HG03095 (cell line): Measurements from ENCODE around the gene USH1G.
"Not testable (repeated sequence)": the region's sequence is repeated elsewhere in the genome, so short reads cannot be mapped to it uniquely, and the experiment has no call there.

Experiments used
- ATAC-seq: cut with Tn5 transposase; IDR thresholded peaks from one replicate; pipeline ENCODE4 v1.9.1; 2021; ENCODE audit warnings: moderate library complexity; ENCODE audit not compliant: unreplicated experiment

USH1G gene

GRCh38 chr17:74907012-74907411 lies 16.0 kb downstream of the USH1G start:
- ATAC-seq = no peak

DNA sequence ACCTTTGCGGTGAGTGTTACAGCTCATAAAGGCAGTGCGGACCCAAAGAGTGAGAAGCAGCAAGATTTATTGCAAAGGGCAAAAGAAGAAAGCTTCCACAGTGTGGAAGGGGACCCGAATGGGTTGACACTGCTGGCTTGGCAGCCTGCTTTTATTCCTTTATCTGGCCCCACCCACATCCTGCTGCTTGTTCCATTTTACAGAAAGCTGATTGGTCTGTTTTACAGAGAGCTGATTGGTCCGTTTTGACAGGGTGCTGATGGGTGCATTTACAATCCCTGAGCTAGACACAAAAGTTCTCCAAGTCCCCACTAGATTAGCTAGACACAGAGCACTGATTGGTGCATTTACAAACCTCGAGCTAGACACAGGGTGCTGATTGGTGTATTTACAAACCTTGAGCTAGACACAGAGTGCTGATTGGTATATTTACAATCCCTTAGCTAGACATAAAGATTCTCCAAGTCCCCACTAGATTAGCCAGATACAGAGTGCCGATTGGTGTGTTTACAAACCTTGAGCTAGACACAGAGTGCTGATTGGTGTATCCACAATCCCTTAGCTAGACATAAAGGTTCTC lies 16.8 kb downstream of the USH1G start:
- not testable (repeated sequence) for ATAC-seq

GRCh38 chr17:74904687-74905409 lies 18.2 kb downstream of the USH1G start:
- ATAC-seq = no peak

DNA sequence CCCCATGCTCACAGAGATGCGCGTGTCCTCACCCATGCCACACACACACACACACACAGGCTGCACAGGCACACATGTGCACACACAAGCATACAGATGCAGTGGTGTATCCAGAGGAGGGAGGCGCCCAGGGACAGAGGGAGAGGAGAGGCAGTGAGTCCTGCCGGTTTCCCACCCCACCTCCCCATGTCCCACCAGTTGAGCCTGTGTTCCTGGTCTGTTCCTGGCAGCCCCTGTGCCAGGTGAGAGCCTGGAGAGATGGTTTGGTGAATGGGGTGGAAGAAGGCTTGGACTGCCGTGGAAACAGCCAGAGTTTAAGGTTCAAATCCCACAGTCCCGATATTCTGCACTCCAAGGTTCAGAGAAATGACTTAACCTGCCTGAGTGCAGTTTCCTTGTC lies 19.4 kb downstream of the USH1G start:
- ATAC-seq = no peak

- ATAC-seq = no peak
Measured at GRCh38 chr17:74903034-74903433, 20.0 kb downstream of the USH1G start.

GRCh38 chr17:74901353-74902135 lies 21.5 kb downstream of the USH1G start:
- ATAC-seq = no peak

GRCh38 chr17:74900208-74900607 lies 22.8 kb downstream of the USH1G start:
- ATAC-seq = no peak

DNA sequence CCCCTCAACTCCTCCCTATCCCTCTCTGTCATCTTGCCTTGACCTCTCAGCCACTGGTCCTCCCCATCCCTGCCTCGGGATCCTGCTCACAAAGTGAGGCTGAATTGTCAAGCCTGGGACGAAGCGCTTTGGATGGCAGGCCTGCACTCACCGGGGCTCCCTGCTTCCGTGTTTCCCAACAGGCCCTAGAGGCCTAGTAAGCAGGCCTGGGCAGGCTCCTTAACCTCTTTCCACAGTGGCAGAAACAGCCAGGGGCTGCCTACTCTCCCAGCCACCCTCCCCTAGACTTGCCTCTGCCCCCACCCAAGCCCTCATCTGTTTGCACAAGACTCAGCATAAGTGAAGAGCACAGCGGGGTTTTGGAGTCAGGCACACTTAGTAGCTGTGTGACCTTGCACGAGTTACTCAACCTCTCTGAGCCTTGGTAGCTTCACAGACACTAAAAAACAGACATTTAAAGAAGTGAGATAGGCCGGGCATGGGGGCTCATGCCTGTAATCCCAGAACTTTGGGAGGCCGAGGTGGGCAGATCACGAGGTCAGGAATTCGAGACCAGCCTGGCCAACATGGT lies 24.6 kb downstream of the USH1G start:
- ATAC-seq = no peak

GRCh38 chr17:74893936-74894671 lies 29.0 kb downstream of the USH1G start:
- no peak for ATAC-seq

GRCh38 chr17:74892974-74893911 lies 29.8 kb downstream of the USH1G start, which contains the start of gene FADS6:
Gene FADS6 (minus strand): TSS chr17:74893633. CDS start chr17:74893595, 38 bp downstream.
- ATAC-seq = no peak

DNA sequence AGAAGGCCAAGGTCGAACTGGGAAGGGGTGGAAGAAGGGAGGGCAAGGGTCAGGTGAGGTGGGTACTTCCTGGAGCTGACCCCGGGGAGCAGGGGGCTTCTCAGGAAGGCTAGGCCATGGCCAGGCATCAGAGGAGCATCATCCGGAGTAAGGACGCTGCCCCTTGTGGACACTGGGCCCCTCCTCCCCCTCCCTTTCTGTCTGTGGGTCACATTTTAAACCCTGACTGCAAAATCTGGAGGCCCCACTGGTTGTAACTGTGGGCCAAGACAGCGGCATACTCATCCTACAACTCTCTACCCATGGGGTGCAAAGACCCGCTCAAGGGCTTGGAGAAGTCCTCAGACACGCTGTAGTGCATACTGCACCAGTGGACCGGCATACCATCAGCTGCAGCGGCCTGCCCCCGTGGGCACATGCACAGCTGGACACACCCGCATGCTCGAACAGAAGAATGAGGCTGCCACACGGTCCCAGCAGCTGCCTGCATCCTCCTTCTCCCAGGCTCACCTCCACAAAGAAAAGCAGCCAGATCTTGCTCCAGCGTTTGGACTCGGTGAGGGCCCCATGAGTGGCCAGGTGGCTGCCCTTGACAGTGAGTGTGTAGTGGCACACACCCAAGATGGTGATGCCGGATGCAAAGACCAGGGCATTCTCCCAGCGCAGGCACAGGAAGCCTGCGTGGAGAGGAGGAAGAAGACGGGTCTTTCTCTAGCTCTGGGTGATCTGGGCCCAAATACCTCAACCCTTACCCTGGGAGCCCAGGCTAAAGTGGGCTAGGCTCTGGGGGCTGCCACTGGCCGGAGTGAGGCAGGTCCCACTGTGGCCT lies 30.8 kb downstream of the USH1G start:
- ATAC-seq = no peak

GRCh38 chr17:74890554-74890953 lies 32.5 kb downstream of the USH1G start:
- ATAC-seq = no peak

- ATAC-seq = no peak
Measured at GRCh38 chr17:74888469-74888868, 34.6 kb downstream of the USH1G start.

DNA sequence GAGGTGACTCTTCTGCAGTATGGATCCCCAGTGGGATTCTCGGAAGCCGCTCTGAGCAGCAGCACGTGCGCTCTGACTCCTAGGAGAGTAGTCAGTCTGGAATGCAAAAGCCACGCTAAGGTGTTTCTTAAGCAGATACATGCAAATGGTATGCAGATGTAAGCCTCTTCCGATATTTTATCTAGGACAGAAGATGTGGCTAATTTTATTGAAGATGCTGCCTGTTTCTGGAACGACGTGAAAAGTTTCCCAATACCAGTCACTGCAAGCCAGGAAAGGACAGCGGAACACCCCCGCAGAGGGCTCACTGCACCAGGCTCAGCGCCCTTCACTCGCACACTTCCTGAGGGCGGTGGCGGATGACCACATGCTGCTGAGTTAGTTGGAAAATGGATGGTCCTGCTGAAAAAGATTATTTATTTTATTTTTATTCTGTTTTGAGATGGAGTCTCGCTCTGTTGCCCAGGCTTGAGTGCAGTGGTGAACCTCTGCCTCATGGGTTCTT lies 39.8 kb downstream of the USH1G start:
- no peak for ATAC-seq

- no peak for ATAC-seq
Measured at GRCh38 chr17:74882517-74883240, 40.4 kb downstream of the USH1G start.

GRCh38 chr17:74881073-74881472 lies 42.0 kb downstream of the USH1G start:
- ATAC-seq = no peak

DNA sequence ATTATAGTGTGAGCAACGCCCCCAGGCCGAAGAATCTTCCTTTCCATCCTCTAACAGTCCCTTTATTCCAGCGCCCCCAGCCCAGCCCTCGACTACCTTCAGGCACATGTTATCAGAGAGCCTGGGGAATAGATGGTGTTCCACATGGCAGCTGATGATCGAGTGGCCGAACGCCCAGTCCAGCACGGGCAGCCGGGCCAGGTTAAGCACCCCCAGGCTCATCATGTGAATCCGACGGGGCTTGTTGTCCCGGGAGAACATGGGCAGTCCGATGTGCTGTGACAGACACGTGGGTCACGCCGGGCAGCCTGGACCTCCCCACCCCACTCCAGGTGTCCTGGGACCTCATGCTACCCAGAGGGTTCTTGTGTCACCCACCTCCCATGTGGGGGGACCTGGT lies 43.7 kb downstream of the USH1G start:
- no peak for ATAC-seq

GRCh38 chr17:74878658-74879057 lies 44.4 kb downstream of the USH1G start:
- no peak for ATAC-seq
